Fibroblast of peridontal ligament (primary cell): ENCODE results near the gene FBXO17.
A peak's percentile ranks its signal among the peaks of the same experiment; 100 is the strongest.
"Not testable (repeated sequence)": the region's sequence is repeated elsewhere in the genome, so short reads cannot be mapped to it uniquely, and the experiment has no call there.

Source experiments
- DNase-seq: peaks from one replicate; pipeline ENCODE4 v3.0.0-alpha.2; 2010; ENCODE audit errors: extremely low read depth

The FBXO17 gene, protein sequence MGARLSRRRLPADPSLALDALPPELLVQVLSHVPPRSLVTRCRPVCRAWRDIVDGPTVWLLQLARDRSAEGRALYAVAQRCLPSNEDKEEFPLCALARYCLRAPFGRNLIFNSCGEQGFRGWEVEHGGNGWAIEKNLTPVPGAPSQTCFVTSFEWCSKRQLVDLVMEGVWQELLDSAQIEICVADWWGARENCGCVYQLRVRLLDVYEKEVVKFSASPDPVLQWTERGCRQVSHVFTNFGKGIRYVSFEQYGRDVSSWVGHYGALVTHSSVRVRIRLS

DNA sequence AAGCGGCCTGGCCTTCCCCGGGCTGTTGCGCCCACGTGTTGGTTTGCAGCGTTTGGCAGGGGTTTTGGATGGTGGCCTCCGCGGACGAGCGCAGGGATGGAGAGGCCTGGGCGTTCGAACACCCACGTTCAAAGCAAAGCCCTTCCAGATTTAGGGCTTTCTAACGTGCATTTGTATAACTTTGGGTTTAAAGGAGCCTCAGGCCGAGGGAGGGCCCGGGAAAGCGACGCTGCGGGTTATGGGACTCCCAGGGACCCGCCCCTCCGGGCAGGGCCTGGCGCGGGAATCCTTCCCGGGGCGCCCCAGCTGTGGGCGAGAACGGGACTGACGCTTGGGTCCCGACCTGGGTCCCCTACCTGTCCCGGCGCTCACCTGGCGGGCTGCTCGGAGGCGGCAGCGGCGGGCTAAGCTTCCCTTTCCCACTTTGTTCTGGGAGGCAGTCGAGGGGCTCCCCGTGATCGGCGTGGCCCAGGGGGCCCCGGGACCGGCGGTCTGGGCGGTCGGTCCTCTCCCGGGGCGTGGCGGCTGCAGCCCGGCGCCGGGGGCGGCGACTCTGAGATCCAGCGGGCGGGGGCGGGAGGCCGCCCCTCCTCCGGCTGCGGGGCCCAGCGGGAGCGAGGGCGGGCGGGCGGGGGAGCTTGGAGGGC lies at the start of gene FBXO17:
TSS of gene FBXO17 (minus strand) at position 529 of the 647 bp plus-strand sequence. CDS start 25,423 bp downstream, outside the sequence.
- peak; percentile 61 for DNase-seq

DNA sequence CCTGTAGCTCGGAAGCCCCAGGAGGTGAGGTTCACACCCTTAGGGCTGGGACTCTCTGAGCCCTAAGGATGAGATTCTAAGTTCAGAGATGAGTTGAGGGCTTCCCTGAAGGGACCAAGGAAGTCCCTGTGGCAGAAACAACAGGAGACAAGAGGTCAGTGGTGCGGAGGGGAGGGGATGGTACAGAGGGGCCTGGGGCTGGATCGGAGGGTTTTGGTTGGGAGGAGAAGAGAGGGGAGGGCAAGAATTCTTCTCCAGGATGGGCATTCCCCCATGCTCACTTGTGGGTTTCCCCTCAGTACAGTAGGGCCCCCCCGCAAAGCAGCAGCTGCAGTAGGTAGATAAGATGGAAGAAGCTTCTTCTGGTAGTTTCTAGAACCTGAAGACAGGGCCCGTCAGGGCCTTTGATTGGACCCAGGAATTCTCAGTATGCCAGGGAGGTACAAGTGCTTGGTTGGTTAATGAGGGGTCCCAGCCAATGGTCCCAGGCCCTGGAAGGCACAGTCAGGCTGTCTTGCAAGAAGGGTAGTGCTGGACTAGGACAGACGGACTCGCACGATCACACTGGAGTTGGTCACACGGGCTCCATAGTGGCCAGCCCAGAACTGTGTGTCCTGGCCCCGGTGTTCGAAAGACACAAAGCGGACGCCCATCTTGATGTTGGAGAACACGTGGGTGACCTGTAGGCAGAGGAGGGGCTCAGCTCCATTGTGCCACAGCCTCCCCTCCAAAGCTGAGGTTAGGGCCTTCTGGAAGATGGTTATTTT lies 49.5 kb upstream of the FBXO17 start:
- no peak for DNase-seq

DNA sequence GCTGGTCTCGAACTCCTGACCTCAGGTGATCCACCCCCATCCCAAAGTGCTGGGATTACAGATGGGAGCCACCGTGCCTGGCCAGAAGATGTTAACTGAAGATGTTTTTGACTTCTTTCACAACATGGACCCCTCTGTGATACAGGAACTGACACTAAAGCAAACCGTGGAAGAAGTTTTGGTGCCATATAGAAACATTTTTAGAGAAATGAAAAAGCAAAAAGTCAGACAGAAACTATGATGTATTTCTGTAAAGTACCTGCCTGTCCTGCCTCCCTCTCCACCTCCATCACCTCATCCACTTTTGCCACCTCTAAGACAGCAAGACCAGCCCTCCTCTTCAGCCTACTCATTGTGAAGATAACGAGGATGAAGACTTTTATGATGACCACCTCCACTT lies 45.5 kb upstream of the FBXO17 start:
- DNase-seq, result no peak

DNA sequence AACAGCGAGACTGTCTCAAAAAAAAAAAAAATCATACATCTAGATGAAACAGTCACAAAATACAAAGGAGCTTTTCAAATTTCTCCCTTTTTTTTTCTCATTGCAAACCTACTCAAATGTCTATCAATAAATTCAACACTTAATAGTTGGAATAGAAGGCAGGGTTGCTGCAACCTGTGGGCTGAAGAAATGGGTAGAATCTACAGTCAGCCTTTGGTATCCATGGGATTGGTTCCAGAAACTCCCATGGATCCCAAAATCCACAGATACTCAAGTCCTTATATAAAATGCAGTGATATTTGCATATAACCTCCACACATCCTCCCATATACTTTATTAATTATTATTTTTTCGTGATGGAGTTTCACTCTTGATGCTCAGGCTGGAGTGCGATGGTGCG lies 42.1 kb upstream of the FBXO17 start:
- no peak for DNase-seq

DNA sequence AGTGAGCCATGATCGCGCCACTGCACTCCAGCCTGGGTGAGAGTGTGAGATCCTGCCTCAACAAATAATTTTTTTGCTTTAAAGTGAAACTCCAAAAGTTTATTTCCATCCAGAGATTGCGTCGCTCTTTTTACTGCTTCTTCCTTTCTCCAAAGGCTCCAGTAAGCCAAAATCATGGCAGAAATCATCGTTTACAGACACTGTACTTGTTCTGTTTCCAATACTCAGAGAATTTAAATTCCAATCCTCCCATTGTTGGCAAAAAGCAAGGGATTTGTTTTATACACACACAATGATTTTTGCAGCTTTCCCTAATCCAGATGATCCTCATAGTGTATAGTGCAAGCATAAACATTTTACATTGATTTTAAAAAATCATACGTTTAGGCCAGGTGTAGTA lies 41.5 kb upstream of the FBXO17 start:
- peak; percentile 21 for DNase-seq

DNA sequence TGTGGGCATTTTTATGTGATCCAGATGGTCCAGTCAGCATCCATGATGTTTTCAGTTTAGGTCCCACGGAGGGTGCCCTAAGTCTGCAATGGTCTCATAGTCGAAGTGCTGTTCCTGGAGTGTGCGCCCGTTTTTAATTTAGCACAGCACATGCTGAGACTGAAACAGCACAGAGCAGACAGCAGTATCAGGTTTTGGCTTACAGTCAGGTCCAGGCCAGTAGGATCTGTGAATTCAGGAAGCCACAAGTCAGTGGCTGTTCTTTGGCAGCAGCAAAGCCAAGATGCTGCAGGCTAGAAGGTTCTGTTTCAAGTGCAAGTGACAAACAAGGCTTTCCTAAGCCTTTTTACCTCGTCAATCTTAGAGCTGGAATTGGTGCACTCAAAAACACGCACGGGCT lies 38.5 kb upstream of the FBXO17 start:
- DNase-seq, result peak; percentile 4

DNA sequence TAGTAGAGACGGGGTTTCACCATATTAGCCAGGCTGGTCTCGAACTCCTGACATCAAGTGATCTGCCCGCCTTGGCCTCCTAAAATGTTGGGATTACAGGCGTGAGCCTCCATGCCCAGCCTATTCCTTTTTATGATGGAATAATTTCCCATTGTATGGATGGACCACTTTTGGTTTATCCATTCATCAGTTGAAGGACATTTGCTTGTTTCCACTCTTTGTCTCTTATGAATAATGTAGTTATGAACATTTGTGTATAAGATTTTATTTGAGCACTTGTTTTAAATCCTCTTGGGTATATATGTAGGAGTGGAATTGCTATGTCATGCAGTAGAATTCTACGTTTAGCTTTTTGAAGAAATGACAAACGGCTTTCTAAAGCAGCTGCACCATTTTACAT lies 33.5 kb upstream of the FBXO17 start:
- DNase-seq, result no peak

DNA sequence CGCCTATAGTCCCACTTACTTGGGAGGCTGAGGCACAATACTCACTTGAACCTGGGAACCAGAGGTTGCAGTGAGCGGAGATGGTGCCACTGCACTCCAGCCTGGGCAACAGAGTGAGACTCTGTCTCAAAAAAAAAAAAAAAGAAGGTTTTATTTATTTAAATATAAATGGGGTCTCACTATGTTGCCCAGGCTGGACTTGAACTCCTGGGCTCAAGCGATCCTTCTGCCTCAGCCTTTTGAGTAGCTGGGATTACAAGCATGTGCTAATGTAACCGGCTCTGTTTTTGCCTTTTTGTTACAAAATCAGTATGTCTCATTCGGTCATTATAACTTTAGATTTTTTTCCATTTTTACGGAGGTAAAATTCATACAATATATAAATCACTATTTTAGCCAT lies 32.6 kb upstream of the FBXO17 start:
- no peak for DNase-seq

DNA sequence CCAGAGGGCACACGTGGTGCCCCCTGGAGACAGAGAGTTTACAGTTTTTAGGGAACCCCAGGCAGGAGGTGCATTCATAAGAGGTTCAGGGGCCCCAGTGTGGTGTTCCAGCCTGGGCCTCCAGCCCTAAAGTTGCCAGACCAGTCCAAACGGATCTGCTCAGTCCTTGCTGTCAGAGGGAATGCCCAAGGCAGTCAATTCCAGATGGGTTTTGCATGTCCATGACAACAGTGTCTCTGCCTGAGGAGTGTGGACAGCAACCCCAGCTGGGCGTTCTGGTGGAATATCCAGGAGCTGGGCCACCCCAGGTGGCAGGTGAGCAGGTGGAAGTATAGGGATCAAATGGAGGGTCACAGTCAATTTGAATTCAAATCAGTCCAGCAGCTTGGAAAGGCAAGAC lies 31.6 kb upstream of the FBXO17 start:
- DNase-seq, result no peak

DNA sequence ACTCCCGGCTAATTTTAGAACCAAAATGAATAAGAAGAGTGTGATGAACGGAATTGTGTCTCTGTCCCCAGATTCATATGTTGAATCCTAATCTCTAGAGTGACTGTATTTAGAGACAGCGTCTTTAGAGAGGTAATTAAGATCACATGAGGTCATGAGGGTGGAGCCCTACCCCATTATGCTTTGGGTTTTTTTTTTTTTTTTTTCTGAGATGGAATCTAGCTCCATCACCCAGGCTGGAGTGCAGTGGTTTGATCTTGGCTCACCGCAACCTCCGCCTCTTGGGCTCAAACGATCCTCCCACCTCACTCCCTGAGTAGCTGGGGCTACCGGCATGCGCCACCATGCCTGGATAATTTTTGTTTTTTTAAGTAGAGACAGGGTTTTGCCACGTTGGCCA lies 28.9 kb upstream of the FBXO17 start:
- no peak for DNase-seq

DNA sequence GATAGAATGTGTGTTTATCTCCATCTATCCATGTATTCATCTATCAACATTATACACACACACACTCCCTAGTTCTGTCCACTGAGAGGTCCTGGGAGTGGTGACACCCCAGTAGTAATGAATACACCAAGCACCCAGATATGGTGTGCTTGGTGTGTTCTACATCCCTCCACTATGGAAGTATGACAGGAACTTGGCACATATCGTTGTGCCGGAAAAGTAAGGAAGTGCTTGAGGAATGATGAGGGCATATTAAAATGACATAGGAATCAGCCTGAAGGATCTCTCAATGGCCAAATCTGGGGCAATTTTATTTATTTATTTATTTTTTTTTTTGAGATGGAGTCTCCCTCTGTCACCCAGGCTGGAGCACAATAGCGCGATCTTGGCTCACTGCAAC lies 28.3 kb upstream of the FBXO17 start:
- no peak for DNase-seq

DNA sequence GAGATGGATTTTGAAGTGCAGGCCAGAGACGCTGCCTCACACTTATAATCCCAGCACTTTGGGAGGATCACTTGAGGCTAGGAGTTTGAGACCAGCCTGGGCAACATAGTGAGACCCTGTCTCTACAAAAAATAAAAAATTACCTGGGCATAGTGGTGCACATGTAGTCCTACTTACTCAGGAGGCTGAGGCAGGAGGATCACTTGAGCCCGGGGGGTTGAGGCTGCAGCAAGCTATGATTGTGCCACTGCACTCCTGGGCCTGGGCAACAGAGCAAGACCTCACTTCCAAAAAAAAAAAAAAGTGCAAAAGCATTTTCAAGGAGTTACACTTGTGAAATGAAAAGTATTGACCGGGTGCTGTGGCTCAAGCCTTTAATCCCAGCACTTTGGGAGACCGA lies 27.6 kb upstream of the FBXO17 start:
- DNase-seq, result no peak

DNA sequence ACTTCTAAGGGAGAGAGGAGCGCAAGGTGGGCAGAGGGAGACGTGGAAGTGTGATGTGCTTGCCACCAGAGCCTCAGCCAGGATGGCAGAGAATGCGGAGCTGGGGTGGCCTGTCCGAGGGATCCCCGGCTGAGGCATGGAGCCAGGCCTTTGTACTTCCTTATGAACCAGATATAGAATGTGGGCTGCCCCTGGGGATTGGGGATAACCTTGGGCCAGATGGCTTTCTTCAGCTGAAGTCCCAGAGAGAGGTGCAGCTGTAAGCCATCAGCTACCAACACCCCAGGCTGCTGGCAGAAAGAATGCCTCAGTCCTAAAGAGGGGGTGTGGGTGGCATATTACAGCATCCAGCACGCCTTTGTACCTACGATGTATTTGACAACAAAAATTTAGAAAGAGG lies 25.5 kb upstream of the FBXO17 start:
- DNase-seq, result no peak

DNA sequence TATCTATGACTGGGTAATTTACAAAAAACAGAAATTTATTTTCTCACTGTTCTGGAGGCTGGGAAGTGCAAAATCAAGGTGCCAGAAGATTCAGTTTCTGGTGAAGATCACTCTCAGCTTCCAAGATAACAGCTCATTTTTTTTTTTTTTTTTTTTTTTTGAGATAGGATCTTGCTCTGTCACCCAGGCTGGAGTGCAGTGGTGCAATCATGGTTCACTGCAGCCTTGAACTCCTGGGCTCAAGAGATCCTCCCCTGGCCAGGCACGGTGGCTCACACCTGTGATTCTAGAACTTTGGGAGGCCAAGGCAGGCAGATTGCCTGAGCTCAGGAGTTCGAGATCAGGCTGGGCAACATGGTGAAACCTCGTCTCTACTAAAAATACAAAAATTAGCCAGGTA lies 22.0 kb upstream of the FBXO17 start:
- not testable (repeated sequence) for DNase-seq

DNA sequence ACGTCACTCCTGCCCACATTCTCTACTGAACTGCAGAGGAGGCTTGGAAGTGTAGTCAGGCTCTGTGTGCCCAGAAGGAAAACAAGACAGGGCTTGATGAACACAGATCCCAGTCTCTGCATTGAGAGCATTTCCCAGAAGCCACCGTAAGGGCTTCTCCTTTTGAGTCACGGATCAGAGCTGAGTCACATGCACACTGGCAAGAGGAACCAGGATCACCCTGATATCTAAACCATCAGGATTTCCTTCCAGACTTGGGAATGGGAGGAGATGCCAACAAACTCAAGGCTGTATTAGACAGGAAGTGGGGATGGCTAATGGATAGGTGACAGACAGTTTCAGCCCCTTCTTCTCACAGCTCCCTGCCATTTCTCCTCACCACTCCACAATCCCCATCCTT lies 17.7 kb upstream of the FBXO17 start:
- peak; percentile 49 for DNase-seq

DNA sequence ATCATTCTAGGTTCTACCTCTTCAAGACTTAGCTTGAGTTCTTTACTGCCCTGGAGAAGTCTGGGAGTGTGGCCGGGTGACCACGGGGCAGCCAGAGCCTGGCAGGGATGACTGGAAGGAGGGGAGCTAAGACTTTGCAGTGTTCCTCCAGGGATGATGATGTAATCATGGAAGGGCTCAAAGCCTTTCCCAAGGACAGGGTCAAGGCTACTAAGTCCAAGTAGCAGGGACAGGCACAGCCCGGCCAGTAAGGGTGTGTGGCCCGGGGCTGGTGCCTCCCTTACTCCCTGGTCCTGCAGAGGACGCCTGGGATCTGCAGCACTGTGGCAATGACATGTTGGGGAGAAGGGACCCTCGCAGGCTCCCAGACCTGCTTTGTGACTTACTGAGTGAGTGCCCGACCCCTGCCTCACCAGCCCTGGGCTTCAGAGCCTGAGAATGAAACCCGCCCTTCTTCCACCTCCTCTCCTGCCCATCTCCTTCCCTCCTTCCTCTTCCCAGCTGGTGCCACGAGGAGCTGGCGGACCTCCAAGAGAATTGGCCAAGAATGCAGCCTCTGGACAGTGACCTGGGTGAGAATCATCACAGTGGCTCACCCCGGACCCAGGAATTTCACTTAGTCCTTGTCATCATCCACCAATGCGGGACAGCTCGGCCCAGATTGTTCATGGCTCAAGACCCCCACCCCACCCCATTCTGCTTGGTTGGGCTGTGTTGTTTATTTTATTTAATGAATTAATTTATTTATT lies 15.6 kb upstream of the FBXO17 start:
- DNase-seq, result peak; percentile 15

DNA sequence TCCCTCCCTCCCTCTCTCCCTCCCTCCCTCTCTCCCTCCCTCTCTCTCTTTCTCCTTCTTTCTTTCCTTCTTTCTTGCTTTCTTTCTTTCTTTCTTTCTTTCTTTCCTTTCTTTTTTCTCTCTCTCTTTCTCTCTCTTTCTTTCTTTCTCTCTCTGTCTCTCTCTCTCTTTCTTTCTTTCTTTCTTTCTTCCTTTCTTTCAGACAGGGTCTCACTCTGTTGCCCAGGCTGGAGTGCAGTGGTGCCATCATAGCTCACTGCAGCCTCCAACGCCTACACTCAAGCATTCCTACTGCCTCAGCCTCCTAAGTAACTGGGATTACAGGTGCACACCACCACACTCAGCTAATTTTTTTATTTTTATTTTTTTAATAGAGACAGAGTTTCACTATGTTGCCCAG lies 14.1 kb upstream of the FBXO17 start:
- not testable (repeated sequence) for DNase-seq

DNA sequence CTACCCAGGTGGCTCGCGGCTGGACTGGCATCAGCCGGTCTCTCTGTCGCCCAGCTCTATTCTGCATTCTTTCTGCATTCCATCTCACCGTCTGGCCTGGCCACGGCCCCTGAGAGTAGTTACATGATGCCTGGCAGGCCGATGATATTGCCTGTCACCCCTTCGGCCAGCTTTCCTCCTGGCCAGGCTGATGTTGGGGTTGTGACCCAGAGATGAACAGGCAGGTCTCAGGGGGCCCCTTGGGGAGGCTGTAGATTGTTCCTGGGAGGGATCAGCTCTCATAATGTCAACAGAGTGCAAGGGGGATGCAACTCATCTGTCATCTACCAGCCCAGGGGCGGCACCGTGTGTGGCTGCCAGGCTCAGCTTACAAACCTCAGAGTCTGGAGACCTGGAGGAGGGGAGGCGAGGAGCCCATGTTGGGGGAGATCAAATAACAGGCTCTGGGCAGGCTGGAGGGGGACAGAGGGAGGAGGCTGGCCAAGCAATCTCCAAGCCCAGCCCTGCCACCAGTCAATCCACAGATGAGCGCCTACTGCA lies 13.6 kb upstream of the FBXO17 start:
- DNase-seq, result peak; percentile 24

DNA sequence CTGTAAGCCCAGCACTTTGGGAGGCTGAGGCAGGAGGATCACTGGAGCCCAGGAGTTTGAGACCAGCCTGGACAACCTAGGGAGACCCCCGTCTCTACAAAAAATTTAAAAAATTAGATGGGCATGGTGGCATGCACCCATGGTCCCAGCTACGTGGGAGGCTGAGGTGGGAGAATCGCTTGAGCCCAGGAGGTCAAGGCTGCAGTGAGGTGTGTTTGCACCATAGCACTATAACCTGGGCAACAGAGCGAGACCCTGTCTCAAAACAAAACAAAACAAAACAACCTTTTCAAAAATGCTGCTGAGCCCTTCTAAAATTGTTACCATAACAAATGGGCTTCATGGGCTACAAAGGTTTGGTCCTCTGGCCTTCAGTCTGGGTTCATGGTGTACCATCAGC lies 13.1 kb upstream of the FBXO17 start:
- DNase-seq, result not testable (repeated sequence)

DNA sequence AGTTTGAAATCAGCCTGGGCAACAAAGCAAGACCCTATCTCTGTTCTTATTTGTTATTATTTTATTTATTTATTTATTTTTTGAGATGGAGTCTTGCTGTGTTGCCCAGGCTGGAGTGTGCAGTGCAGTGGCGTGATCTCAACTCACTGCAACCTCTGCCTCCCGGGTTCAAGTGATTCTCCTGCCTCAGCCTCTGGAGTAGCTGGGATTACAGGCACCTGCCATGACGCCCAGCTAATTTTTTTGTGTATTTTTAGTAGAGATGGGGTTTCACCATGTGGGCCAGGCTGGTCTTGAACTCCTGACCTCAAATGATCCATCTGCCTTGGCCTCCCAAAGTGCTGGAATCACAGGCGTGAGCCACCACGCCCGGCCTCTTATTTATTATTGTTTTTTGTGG lies 12.2 kb upstream of the FBXO17 start:
- DNase-seq, result not testable (repeated sequence)

DNA sequence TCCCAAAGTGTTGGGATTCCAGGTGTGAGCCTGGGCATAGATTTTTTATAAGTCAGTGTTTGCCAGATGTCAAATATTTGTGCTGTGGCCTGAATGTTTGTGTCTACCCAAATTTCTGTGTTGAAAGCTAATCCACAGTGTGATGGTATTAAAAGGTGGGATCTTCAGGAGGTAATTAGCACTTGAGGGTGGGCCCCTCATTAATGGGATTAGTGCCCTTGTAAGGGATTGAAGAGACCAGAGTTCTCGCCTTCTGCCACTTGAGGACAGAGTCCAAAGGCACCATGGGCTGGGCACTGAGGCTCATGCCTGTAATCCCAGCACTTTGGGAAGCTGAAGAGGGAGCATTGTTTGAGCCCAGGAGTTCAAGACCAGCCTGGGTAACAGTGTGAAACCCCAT lies 9.7 kb upstream of the FBXO17 start:
- DNase-seq, result no peak
